Gastrocnemius medialis (tissue), 4 donors: ENCODE data around the gene NFASC. TPM values are rescaled to one million over a fixed set of nuclear protein-coding genes. Genes with fewer than 3 reads are reported as not detected.
A peak's percentile ranks its signal among the peaks of the same experiment; 100 is the strongest.

Experiments
- ATAC-seq, 2 donors: fragments of 150-250 bp; one replicate each; pipeline ENCODE4 v1.9.1; 2016
- DNase-seq, 2 donors: peaks; one replicate each; pipeline ENCODE4 v3.0.0-alpha.2; 2019
- H3K27ac ChIP-seq, 4 donors: fragments of 200-600 bp; sonication (generic); 1 replicate in 1 of 4; 2 replicates in 3 of 4; pipeline ENCODE4 v1.5.1; 2016 to 2018; ENCODE audit warnings: mild to moderate bottlenecking in 2 of 4, moderate library complexity in 1 of 4
- H3K27me3 ChIP-seq, 3 donors: fragments of 200-600 bp; sonication (generic) in 2 of 3; 1 replicate in 1 of 3; 2 replicates in 2 of 3; pipeline versions ENCODE4 v1.5.1 to v1.6.0; 2016 to 2019; ENCODE audit warnings: mild to moderate bottlenecking in 1 of 3, moderate library complexity in 1 of 3
- H3K36me3 ChIP-seq, 2 donors: fragments of 200-600 bp; sonication (generic) in 1 of 2; one replicate each; pipeline ENCODE4 v1.5.1; 2017 to 2018
- H3K4me1 ChIP-seq, 2 donors: fragments of 200-600 bp; sonication (generic) in 1 of 2; one replicate each; pipeline ENCODE4 v1.5.1; 2016 to 2017; ENCODE audit warnings: mild to moderate bottlenecking in 2 of 2
- H3K4me3 ChIP-seq, 4 donors: fragments of 200-600 bp; sonication (generic) in 3 of 4; 1 replicate in 1 of 4; 2 replicates in 3 of 4; pipeline ENCODE4 v1.5.1; 2016 to 2019; ENCODE audit warnings: mild to moderate bottlenecking in 2 of 4
- H3K9me3 ChIP-seq, 3 donors: fragments of 200-600 bp; sonication (generic) in 2 of 3; 1 replicate in 1 of 3; 2 replicates in 2 of 3; pipeline ENCODE4 v1.5.1; 2016 to 2019
- CTCF ChIP-seq, 5 experiments: fragments of 450-650 bp in 3 of 5; fragments of 200-600 bp in 2 of 5; sonication (generic) in 2 of 5; IDR thresholded peaks in 4 of 5; conservative IDR thresholded peaks in 1 of 5; 1 replicate in 4 of 5; 2 replicates in 1 of 5; pipeline ENCODE4 v1.5.1; 2016 to 2019; ENCODE audit warnings: antibody characterized with exemption in 5 of 5, mild to moderate bottlenecking in 3 of 5, moderate library complexity in 3 of 5
- POLR2A ChIP-seq, 2 donors: fragments of 450-650 bp; IDR thresholded peaks; one replicate each; pipeline ENCODE4 v1.6.1; 2017; ENCODE audit warnings: antibody characterized with exemption in 2 of 2, mild to moderate bottlenecking in 2 of 2, moderate library complexity in 2 of 2
- in situ Hi-C, 4 donors: fragments of 200-750 bp; cut with MboI; loops; one replicate each; pipeline versions ENCODE4 v1.15.0 to v1.8.0; 2017; ENCODE audit warnings: low sequenced_read_pairs in 4 of 4
- intact Hi-C: fragments of 100-400 bp; cut with DNase I; formaldehyde crosslinking; loops from one replicate; pipeline ENCODE4 v1.15.1; 2023; ENCODE audit warnings: low total_unique reads
- total RNA-seq, 4 donors: library from RNA; depleted of rRNA; stranded (reverse); fragments of >200 nt; gene quantifications; one replicate each; pipeline versions ENCODE4 v1.1.0 to v1.2.3, GENCODE V29; 2016

The NFASC gene
- total RNA-seq, 4 donors from 2014 or later = 0.75 to 4.7 (median 2.4) TPM

- H3K9me3 ChIP-seq = no peaks in the 10 kb centered on the region
- peaks cover 0 to 2% (median 0%) of the 10 kb centered on the region in 3 donors for H3K27me3 ChIP-seq
- H3K36me3 ChIP-seq = no peaks in the 10 kb centered on the region
- in situ Hi-C loops (loop anchor here in 3 of 4 donors (5.0 to 25.0 kb wide), 3 partner anchors 156 to 276 kb away; no protein-coding TSS in a partner anchor), intact Hi-C loops (loop anchor here (5.0 kb wide), 1 partner anchor 271 kb away; no protein-coding TSS in a partner anchor)
- DNase-seq = no peak
- TF ChIP-seq CTCF (IDR thresholded peaks at IDR 0.05 in 4 of 5, conservative IDR thresholded peaks at IDR 0.05 in 1 of 5) (no peak), POLR2A (IDR thresholded peaks at IDR 0.05) (no peak)
- no peak overlapping the region for H3K4me3 ChIP-seq
- H3K4me1 ChIP-seq = no peaks in the 10 kb centered on the region
- no peak for ATAC-seq
- H3K27ac ChIP-seq = no peak overlapping the region
These were observed 115.5 kb downstream of the NFASC start for GRCh38 chr1:204986181-204986580.

- intact Hi-C loops (loop anchor here (5.0 kb wide), 1 partner anchor 270 kb away; no protein-coding TSS in a partner anchor), in situ Hi-C loops (loop anchor here in 3 of 4 donors (5.0 to 25.0 kb wide), 3 partner anchors 155 to 275 kb away; no protein-coding TSS in a partner anchor)
- H3K4me1 ChIP-seq = no peaks in the 10 kb centered on the region
- no peak overlapping the region for H3K27ac ChIP-seq
- ATAC-seq (no peak), DNase-seq (no peak)
- H3K9me3 ChIP-seq = no peaks in the 10 kb centered on the region
- no peaks in the 10 kb centered on the region for H3K36me3 ChIP-seq
- TF ChIP-seq POLR2A (IDR thresholded peaks at IDR 0.05) (no peak), CTCF (IDR thresholded peaks at IDR 0.05 in 4 of 5, conservative IDR thresholded peaks at IDR 0.05 in 1 of 5) (no peak)
- H3K4me3 ChIP-seq = no peak overlapping the region
- H3K27me3 ChIP-seq = peaks cover 0 to 2% (median 0%) of the 10 kb centered on the region in 3 donors
These were observed 117.0 kb downstream of the NFASC start for GRCh38 chr1:204987689-204988088.

- no peak overlapping the region for H3K4me3 ChIP-seq
- in situ Hi-C loops = loop anchor here in 3 of 4 donors (5.0 to 25.0 kb wide), 3 partner anchors 154 to 274 kb away; no protein-coding TSS in a partner anchor
These were observed 117.5 kb downstream of the NFASC start for GRCh38 chr1:204988196-204988595.

GRCh38 chr1:204989266-204990058 is 118.8 kb downstream of the NFASC start:
- in situ Hi-C loops = loop anchor here in 3 of 4 donors (5.0 to 25.0 kb wide), 3 partner anchors 153 to 273 kb away; no protein-coding TSS in a partner anchor
- H3K27ac ChIP-seq = no peak overlapping the region
- H3K27me3 ChIP-seq = peaks cover 0 to 2% (median 0%) of the 10 kb centered on the region in 3 donors
- ATAC-seq (peak; percentile 62 to 89), DNase-seq (peak; percentile 41 to 61)
- intact Hi-C loops = loop anchor here (1.0 to 5.0 kb wide), 3 partner anchors 73 to 268 kb away; no protein-coding TSS in a partner anchor
- TF ChIP-seq POLR2A (IDR thresholded peaks at IDR 0.05) (no peak), CTCF (IDR thresholded peaks at IDR 0.05 in 4 of 5, conservative IDR thresholded peaks at IDR 0.05 in 1 of 5) (peak; percentile 75 to 91 (median 86))
- no peaks in the 10 kb centered on the region for H3K9me3 ChIP-seq
- H3K4me3 ChIP-seq = no peak overlapping the region
- no peaks in the 10 kb centered on the region for H3K36me3 ChIP-seq
- H3K4me1 ChIP-seq = no peaks in the 10 kb centered on the region

More at GRCh38 chr1:204988196-204988595, 117.5 kb downstream of the NFASC start:
- Histone ChIP-seq H3K4me1 (no peaks in the 10 kb centered on the region), H3K27ac (no peak overlapping the region), H3K9me3 (no peaks in the 10 kb centered on the region), H3K36me3 (no peaks in the 10 kb centered on the region), H3K27me3 (peaks cover 0 to 2% (median 0%) of the 10 kb centered on the region in 3 donors)
- TF ChIP-seq CTCF (IDR thresholded peaks at IDR 0.05 in 4 of 5, conservative IDR thresholded peaks at IDR 0.05 in 1 of 5) (no peak), POLR2A (IDR thresholded peaks at IDR 0.05) (no peak)
- DNase-seq = no peak
- no peak for ATAC-seq
- intact Hi-C loops = loop anchor here (5.0 kb wide), 1 partner anchor 269 kb away; no protein-coding TSS in a partner anchor
